Panc1 (cell line): ENCODE measurements around the gene SPATA46.

Experiments used
- CTCF ChIP-seq: fragments of 450-650 bp; IDR thresholded peaks from 2 replicates; pipeline ENCODE4 v1.5.1; 2017; ENCODE audit warnings: mild to moderate bottlenecking
- POLR2AphosphoS5 ChIP-seq: IDR thresholded peaks from 2 replicates; pipeline ENCODE4 v1.6.1; 2012; ENCODE audit warnings: mild to moderate bottlenecking, low read depth, low read length, moderate library complexity
- REST ChIP-seq, 2 experiments: IDR thresholded peaks; 2 replicates each; pipeline ENCODE4 v1.6.1; 2011 to 2012; ENCODE audit warnings: low read depth in 2 of 2, control low read depth in 1 of 2, low read length in 1 of 2, mild to moderate bottlenecking in 1 of 2, moderate library complexity in 1 of 2; ENCODE audit not compliant: insufficient read depth in 1 of 2
- SIN3A ChIP-seq: IDR thresholded peaks from 2 replicates; pipeline ENCODE4 v1.6.1; 2012; ENCODE audit warnings: low read depth, mild to moderate bottlenecking, low read length, moderate library complexity, borderline replicate concordance; ENCODE audit not compliant: insufficient read depth
- TCF7L2 ChIP-seq: IDR thresholded peaks from 2 replicates; pipeline ENCODE4 v1.6.1; 2011; ENCODE audit warnings: mild to moderate bottlenecking, low read depth, low read length, inconsistent platforms

GRCh38 chr1:162343470-162343869 is 33.2 kb downstream of the SPATA46 start:
- TF ChIP-seq SIN3A (no peak), CTCF (no peak), POLR2AphosphoS5 (no peak), REST (IDR thresholded peaks at IDR 0.05; ENCODE audit: insufficient read depth in 1 of 2, low read depth in 2 of 2, low read length in 1 of 2) (no peak), TCF7L2 (no peak)
